GM12892 (cell line): ENCODE measurements around the gene RNF224.

Experiments
- POLR2A ChIP-seq: IDR thresholded peaks from 2 replicates; pipeline ENCODE4 v1.6.1; 2011; ENCODE audit warnings: low read depth, low read length, control low read depth
- POLR2AphosphoS5 ChIP-seq: IDR thresholded peaks from 2 replicates; pipeline ENCODE4 v1.6.1; 2011; ENCODE audit warnings: low read depth, low read length, control low read depth
- TAF1 ChIP-seq: IDR thresholded peaks from 2 replicates; pipeline ENCODE4 v1.6.1; 2011; ENCODE audit warnings: low read depth, mild to moderate bottlenecking, control low read depth, low read length, borderline replicate concordance

- no peak for TF ChIP-seq POLR2A
- no peak for TF ChIP-seq TAF1
- TF ChIP-seq POLR2AphosphoS5, result no peak
Measured at GRCh38 chr9:137191245-137191644, 36.1 kb upstream of the RNF224 start.
